Measurements from ENCODE around the gene PVR.
"Not testable (repeated sequence)": the region's sequence is repeated elsewhere in the genome, so short reads cannot be mapped to it uniquely, and the experiment has no call there.

Gene PVR

GRCh38 chr19:44608391-44608821, 35.3 kb upstream of the PVR start:
- no peaks in the 10 kb centered on the region for H3K4me1 ChIP-seq (ENCODE audit: insufficient read depth, low read length, poor library complexity, severe bottlenecking)
- H3F3A ChIP-seq (ENCODE audit: low read depth), result no peaks in the 10 kb centered on the region
- no peaks in the 10 kb centered on the region for H3K9me2 ChIP-seq (replicated peaks; ENCODE audit: low read depth, low read length)
- TF ChIP-seq EZH2phosphoT487 (IDR thresholded peaks at IDR 0.05; ENCODE audit: borderline replicate concordance), result no peak
- no peak for TF ChIP-seq CTCF (conservative IDR thresholded peaks at IDR 0.05; ENCODE audit: low read length)
- no peak overlapping the region for H3K4me2 ChIP-seq (ENCODE audit: low read depth, low read length, poor library complexity, severe bottlenecking)
- no peaks in the 10 kb centered on the region for H3K27me3 ChIP-seq (ENCODE audit: insufficient read depth, low read length, poor library complexity, severe bottlenecking)
- H3K9me3 ChIP-seq (ENCODE audit: insufficient read depth, low read depth, low read length), result no peaks in the 10 kb centered on the region; the same call in 1 of the 2 replicates
- no peaks in the 10 kb centered on the region for H4K20me1 ChIP-seq (ENCODE audit: insufficient read depth, low read length, poor library complexity, severe bottlenecking)
- no peak overlapping the region for H2AFZ ChIP-seq (ENCODE audit: low read length)
- no peaks in the 10 kb centered on the region for H3K79me2 ChIP-seq (ENCODE audit: insufficient read depth, low read length)
- H3K9ac ChIP-seq (ENCODE audit: low read depth, low read length, poor library complexity, severe bottlenecking), result no peak overlapping the region
- H3K4me3 ChIP-seq (ENCODE audit: low read length, poor library complexity, severe bottlenecking), result no peak overlapping the region
- no peaks in the 10 kb centered on the region for H3K36me3 ChIP-seq (ENCODE audit: insufficient read depth, low read length)

GRCh38 chr19:44609219-44609618, 34.5 kb upstream of the PVR start:
- Histone ChIP-seq H3K36me3 (ENCODE audit: insufficient read depth, low read length) (no peaks in the 10 kb centered on the region), H3K79me2 (ENCODE audit: insufficient read depth, low read length) (no peaks in the 10 kb centered on the region), H3K4me2 (ENCODE audit: low read depth, low read length, poor library complexity, severe bottlenecking) (no peak overlapping the region), H2AFZ (ENCODE audit: low read length) (no peak overlapping the region), H4K20me1 (ENCODE audit: insufficient read depth, low read length, poor library complexity, severe bottlenecking) (no peaks in the 10 kb centered on the region), H3K9me2 (replicated peaks; ENCODE audit: low read depth, low read length) (no peaks in the 10 kb centered on the region), H3K4me1 (ENCODE audit: insufficient read depth, low read length, poor library complexity, severe bottlenecking) (no peaks in the 10 kb centered on the region), H3K9me3 (ENCODE audit: insufficient read depth, low read depth, low read length) (no peaks in the 10 kb centered on the region; the same call in 1 of the 2 replicates), H3K27me3 (ENCODE audit: insufficient read depth, low read length, poor library complexity, severe bottlenecking) (no peaks in the 10 kb centered on the region), H3K9ac (ENCODE audit: low read depth, low read length, poor library complexity, severe bottlenecking) (no peak overlapping the region), H3F3A (ENCODE audit: low read depth) (no peaks in the 10 kb centered on the region), H3K4me3 (ENCODE audit: low read length, poor library complexity, severe bottlenecking) (no peak overlapping the region)
- TF ChIP-seq CTCF (conservative IDR thresholded peaks at IDR 0.05; ENCODE audit: low read length), result no peak
- no peak for TF ChIP-seq EZH2phosphoT487 (IDR thresholded peaks at IDR 0.05; ENCODE audit: borderline replicate concordance)

DNA sequence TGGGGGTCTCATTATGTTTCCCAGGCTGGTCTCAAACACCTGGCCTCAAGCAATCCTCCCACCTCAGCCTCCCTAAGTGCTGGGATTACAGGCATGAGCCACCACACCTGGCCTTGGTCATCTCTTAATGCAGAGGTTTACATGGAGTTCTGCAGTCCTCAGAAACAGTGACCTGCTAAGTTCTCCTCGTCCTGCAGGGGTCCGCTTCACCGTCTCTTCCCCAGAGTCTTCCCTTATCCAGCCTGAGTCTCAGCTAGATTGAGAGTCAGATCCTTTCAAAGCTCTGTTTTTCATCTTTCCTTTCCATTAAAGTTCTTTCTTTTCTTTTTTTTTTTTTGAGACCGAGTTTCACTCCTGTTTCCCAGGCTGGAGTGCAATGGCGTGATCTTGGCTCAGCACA, 33.2 kb upstream of the PVR start:
- not testable (repeated sequence) for H2AFZ ChIP-seq (ENCODE audit: low read length); H4K20me1 ChIP-seq (ENCODE audit: insufficient read depth, low read length, poor library complexity, severe bottlenecking); H3K27me3 ChIP-seq (ENCODE audit: insufficient read depth, low read length, poor library complexity, severe bottlenecking); H3K9me2 ChIP-seq (replicated peaks; ENCODE audit: low read depth, low read length); H3F3A ChIP-seq (ENCODE audit: low read depth); H3K9me3 ChIP-seq (ENCODE audit: insufficient read depth, low read depth, low read length); H3K4me3 ChIP-seq (ENCODE audit: low read length, poor library complexity, severe bottlenecking); H3K9ac ChIP-seq (ENCODE audit: low read depth, low read length, poor library complexity, severe bottlenecking); H3K4me1 ChIP-seq (ENCODE audit: insufficient read depth, low read length, poor library complexity, severe bottlenecking); H3K36me3 ChIP-seq (ENCODE audit: insufficient read depth, low read length); H3K4me2 ChIP-seq (ENCODE audit: low read depth, low read length, poor library complexity, severe bottlenecking); H3K79me2 ChIP-seq (ENCODE audit: insufficient read depth, low read length)

DNA sequence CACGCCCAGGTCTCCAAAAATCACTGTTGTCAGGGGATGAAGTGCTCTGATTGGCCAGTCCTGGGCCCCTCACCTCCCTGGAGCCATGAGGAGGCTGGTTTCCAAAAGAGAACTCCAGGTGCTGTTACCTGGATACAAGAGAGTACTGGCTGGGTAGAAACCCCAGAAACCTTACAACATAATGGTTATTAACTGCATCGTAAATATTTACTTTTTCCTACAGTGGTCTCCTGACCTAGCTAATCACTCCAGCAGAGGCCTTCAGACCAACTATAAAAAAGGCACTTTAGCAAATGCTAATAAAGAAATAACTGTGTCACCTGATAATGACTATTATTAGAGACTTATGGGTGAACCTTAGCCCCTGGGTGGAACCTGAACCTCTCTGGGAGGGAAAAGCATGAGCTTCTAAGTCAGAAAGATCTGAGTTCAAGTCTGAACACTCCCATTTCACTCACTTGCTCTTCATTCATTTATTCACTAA, 31.9 kb upstream of the PVR start:
- TF ChIP-seq CTCF (conservative IDR thresholded peaks at IDR 0.05; ENCODE audit: low read length) (no peak), EZH2phosphoT487 (IDR thresholded peaks at IDR 0.05; ENCODE audit: borderline replicate concordance) (no peak)

More for the DNA sequence above, 31.9 kb upstream of the PVR start:
- Histone ChIP-seq H2AFZ (ENCODE audit: low read length) (no peak overlapping the region), H4K20me1 (ENCODE audit: insufficient read depth, low read length, poor library complexity, severe bottlenecking) (no peaks in the 10 kb centered on the region), H3K36me3 (ENCODE audit: insufficient read depth, low read length) (no peaks in the 10 kb centered on the region), H3K9ac (ENCODE audit: low read depth, low read length, poor library complexity, severe bottlenecking) (no peak overlapping the region), H3K27me3 (ENCODE audit: insufficient read depth, low read length, poor library complexity, severe bottlenecking) (no peaks in the 10 kb centered on the region), H3K9me3 (ENCODE audit: insufficient read depth, low read depth, low read length) (no peaks in the 10 kb centered on the region; the same call in 1 of the 2 replicates), H3K4me3 (ENCODE audit: low read length, poor library complexity, severe bottlenecking) (no peak overlapping the region), H3K4me1 (ENCODE audit: insufficient read depth, low read length, poor library complexity, severe bottlenecking) (no peaks in the 10 kb centered on the region), H3K9me2 (replicated peaks; ENCODE audit: low read depth, low read length) (no peaks in the 10 kb centered on the region), H3F3A (ENCODE audit: low read depth) (no peaks in the 10 kb centered on the region), H3K79me2 (ENCODE audit: insufficient read depth, low read length) (no peaks in the 10 kb centered on the region), H3K4me2 (ENCODE audit: low read depth, low read length, poor library complexity, severe bottlenecking) (no peak overlapping the region)

All from Loucy (cell line).